ENCODE measurements around the gene LRRC28. TPM values are rescaled to one million over a fixed set of nuclear protein-coding genes. Genes with fewer than 3 reads are reported as not detected.
A peak's percentile ranks its signal among the peaks of the same experiment; 100 is the strongest.

The LRRC28 gene
- total RNA-seq, 4 donors from 2014 or later = 56.5 to 82.7 (median 64.2) TPM

DNA sequence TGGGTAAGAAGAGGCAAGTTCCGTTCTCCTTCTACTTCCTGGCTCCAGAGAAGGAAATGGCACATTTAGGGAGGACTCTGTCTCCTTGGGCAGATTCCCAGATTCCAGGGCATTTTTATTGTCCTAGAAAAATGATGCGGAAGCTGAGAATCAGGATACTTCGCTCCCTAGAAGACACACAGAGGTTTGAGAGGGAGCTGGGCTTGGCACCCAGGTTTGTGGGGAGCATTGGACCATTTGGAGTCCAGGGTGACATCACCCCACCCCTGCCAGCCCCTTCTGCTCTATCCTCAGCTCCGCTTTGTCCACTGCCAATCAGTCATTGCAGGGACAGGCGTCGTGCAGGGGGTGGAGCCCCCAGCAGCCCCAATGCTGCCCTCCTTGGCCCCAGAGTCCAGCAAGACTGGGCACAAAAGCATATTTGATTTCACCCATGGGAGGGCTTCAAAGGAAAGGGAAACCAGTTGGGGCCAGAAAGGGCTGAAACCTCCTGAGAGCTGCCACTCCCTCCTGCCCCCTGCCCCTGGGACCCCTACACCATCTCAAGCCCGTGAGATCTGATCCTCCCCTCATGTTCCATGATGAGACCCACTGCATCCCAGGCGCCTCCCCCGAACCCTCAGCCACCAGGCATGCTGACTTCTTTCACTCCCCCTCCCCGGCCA lies 184.7 kb downstream of the LRRC28 start:
- peak; percentile 23 for DNase-seq
- intact Hi-C loops (cut with DNase I; ENCODE audit: low total_unique reads) = no loop called here

DNA sequence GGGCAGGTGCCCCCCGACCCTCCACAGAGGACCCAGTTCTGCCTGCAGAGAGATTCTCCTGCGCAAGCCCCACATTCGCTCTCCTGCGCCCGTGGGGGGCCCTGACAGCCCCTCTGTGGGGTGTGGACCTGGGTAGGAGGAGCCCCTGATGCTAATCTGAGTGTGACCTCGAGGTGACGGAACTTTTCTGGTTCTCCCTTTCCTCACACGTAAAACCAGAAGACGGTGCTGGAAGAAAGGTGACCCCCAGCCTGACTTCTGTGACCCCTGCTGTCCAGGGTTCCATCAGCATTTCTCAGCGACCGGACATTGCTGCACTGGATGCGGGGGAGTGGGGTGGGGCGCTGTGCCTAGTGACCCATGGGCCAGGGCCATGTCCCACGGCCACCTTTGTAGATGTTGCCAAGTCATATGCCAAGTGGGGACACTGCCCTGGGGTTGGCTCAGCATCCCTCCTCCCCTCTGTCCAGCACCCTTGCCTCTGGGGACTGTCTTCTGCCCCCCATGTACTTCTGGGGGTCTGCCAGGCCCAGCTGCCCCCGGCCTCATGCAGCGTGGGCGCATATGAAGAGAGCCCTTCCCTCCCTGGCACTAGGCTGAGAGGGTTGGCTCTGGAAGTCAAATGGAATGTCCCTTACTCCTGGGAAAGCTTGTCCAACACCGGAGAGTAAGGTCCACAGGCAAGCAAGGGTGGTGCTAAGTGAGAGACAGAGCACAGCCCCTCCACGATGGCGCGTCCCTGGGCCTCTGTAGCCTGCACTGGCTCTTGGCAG lies 185.4 kb downstream of the LRRC28 start:
- Histone ChIP-seq H3K9me3 (no peaks in the 10 kb centered on the region), H3K36me3 (no peaks in the 10 kb centered on the region), H3K27me3 (no peaks in the 10 kb centered on the region), H3K4me3 (no peak overlapping the region), H3K4me1 (peaks cover 21 to 46% (median 28%) of the 10 kb centered on the region in 4 donors), H3K27ac (peak overlapping the region in 3 of 4 donors; percentile 70 to 87 (median 80))
- 88 to 100% methylated on average over 1 to 21 of the region's 21 CpGs for WGBS, 2 donors (ENCODE audit: low coverage in 1 of 2)
- in situ Hi-C loops (cut with MboI; ENCODE audit: low pct_ligation_motif_present in 1 of 4, low pct_unique_long_range_greater_than_20kb in 1 of 4, low sequenced_read_pairs in 3 of 4) = no loop called here
- TF ChIP-seq, protein P1, sequence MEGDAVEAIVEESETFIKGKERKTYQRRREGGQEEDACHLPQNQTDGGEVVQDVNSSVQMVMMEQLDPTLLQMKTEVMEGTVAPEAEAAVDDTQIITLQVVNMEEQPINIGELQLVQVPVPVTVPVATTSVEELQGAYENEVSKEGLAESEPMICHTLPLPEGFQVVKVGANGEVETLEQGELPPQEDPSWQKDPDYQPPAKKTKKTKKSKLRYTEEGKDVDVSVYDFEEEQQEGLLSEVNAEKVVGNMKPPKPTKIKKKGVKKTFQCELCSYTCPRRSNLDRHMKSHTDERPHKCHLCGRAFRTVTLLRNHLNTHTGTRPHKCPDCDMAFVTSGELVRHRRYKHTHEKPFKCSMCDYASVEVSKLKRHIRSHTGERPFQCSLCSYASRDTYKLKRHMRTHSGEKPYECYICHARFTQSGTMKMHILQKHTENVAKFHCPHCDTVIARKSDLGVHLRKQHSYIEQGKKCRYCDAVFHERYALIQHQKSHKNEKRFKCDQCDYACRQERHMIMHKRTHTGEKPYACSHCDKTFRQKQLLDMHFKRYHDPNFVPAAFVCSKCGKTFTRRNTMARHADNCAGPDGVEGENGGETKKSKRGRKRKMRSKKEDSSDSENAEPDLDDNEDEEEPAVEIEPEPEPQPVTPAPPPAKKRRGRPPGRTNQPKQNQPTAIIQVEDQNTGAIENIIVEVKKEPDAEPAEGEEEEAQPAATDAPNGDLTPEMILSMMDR (IDR thresholded peaks at IDR 0.05) = no peak
- TF ChIP-seq EP300 (IDR thresholded peaks at IDR 0.05; ENCODE audit: low read depth) (no peak), POLR2AphosphoS5 (IDR thresholded peaks at IDR 0.05) (no peak), POLR2A (IDR thresholded peaks at IDR 0.05) (no peak)
- intact Hi-C loops (cut with DNase I; ENCODE audit: low total_unique reads) = no loop called here
- no peak for DNase-seq

More for the DNA sequence above, 184.7 kb downstream of the LRRC28 start:
- Histone ChIP-seq H3K27me3 (no peaks in the 10 kb centered on the region), H3K4me1 (peaks cover 18 to 40% (median 26%) of the 10 kb centered on the region in 4 donors), H3K36me3 (no peaks in the 10 kb centered on the region), H3K4me3 (peak overlapping the region in 1 of 4 donors; percentile 31), H3K27ac (peak overlapping the region; percentile 70 to 87 (median 78)), H3K9me3 (no peaks in the 10 kb centered on the region)
- TF ChIP-seq POLR2AphosphoS5 (IDR thresholded peaks at IDR 0.05) = no peak
- TF ChIP-seq EP300 (IDR thresholded peaks at IDR 0.05; ENCODE audit: low read depth) = no peak
- TF ChIP-seq POLR2A (IDR thresholded peaks at IDR 0.05) = no peak
- TF ChIP-seq, protein P1 (IDR thresholded peaks at IDR 0.05) = no peak
- 61 to 68% methylated on average over 8 to 9 of the region's 10 CpGs for WGBS, 2 donors (ENCODE audit: low coverage in 1 of 2)
- in situ Hi-C loops (cut with MboI; ENCODE audit: low pct_ligation_motif_present in 1 of 4, low pct_unique_long_range_greater_than_20kb in 1 of 4, low sequenced_read_pairs in 3 of 4) = no loop called here

DNA sequence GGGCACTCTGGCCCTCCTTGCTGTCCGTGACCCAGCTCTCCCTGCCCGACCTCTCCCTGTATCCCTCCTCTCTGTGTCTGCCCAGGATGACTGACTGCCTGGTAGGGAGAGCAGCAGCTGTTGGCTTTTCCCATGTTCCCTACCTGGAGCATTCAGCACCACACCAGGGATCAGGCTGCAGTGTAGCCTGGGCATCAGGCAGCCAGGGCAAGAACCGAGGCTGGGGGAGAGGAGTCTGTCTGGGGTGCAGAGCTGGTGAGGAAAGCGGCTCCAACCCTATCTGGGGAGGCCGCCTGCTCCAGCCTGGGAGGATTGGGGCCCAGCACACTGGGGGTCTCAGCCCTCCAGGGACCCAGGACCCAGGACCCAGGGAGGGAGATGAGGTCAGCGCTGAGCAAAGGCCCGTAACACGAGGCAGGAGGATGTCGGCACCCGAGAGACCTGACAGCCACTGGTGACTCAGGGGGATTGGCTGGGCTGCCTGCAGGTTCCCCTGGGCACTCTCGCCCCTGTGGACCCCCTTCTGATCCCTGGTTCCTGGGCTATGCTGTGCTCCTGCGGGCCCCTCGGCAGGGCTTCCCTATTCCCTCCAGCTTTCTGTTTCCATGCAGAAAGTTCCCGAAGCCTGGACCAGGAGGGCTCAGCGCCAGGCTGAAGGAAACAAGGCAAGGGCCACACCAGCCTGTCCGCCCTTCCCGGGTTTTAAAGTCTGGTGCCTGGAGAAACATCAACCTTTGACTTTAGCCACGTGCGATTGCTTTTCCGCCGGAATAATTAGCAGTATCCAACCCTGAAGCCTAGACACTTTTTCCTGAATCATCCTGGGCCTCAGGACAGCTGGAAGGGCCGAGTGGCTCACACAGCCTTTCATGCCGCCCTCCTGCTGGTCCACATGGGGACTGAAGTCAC lies 186.3 kb downstream of the LRRC28 start:
- Histone ChIP-seq H3K36me3 (no peaks in the 10 kb centered on the region), H3K4me1 (peaks cover 30 to 54% (median 35%) of the 10 kb centered on the region in 4 donors), H3K27ac (peak overlapping the region in 1 of 4 donors; percentile 5), H3K9me3 (no peaks in the 10 kb centered on the region), H3K27me3 (no peaks in the 10 kb centered on the region), H3K4me3 (no peak overlapping the region)
- in situ Hi-C loops (cut with MboI; ENCODE audit: low pct_ligation_motif_present in 1 of 4, low pct_unique_long_range_greater_than_20kb in 1 of 4, low sequenced_read_pairs in 3 of 4) = no loop called here
- DNase-seq = no peak
- 87% methylated on average over 23 of the region's 23 CpGs; no CpG with 5 or more reads in 1 of the 2 donors for whole genome bisulfite sequencing, 2 donors (ENCODE audit: low coverage in 1 of 2)
- TF ChIP-seq EP300 (IDR thresholded peaks at IDR 0.05; ENCODE audit: low read depth) (no peak), POLR2AphosphoS5 (IDR thresholded peaks at IDR 0.05) (no peak), POLR2A (IDR thresholded peaks at IDR 0.05) (no peak)
- TF ChIP-seq, protein P1 (IDR thresholded peaks at IDR 0.05) = no peak
- intact Hi-C loops (cut with DNase I; ENCODE audit: low total_unique reads) = no loop called here
